HepG2 (cell line): ENCODE data around the gene TNFRSF6B. TPM values are rescaled to one million over a fixed set of nuclear protein-coding genes. Genes with fewer than 3 reads are reported as not detected.

Experiments used
- ATAC-seq: fragments of 200-7000 bp; cut with Tn5 transposase; 3 replicates; pipeline ENCODE4 v1.9.1; 2020; ENCODE audit warnings: mild to moderate bottlenecking, moderate library complexity
- BruUV-seq: library from RNA; stranded (reverse); fragments of 400-500 nt; replicated peaks from 2 replicates; lab custom pipeline; 2021; lab: Mats Ljungman, UMichigan
- CTCF ChIA-PET: fragments of 300-600 bp; formaldehyde crosslinking; extraction: SDS; loops from one replicate; lab custom pipeline; 2021; ENCODE audit warnings: low total read pairs, inconsistent platforms, low intra/inter-chr PET ratio; lab: Yijun Ruan, JAX
- POLR2A ChIA-PET: fragments of 350-600 bp; sonication (Branson Sonifier 250); formaldehyde crosslinking; loops from one replicate; lab custom pipeline; 2020; ENCODE audit warnings: antibody characterized with exemption, inconsistent platforms; lab: Yijun Ruan, JAX
- DNase-seq: peaks from one replicate; pipeline ENCODE4 v3.0.0-alpha.2; 2015; ENCODE audit warnings: low spot score
- FAIRE-seq: peaks from 3 replicates; lab custom pipeline; 2011; peaks lifted over from hg19 to GRCh38; lab: Jason Lieb, UNC
- H2AFZ ChIP-seq: one replicate; pipeline ENCODE4 v1.6.1; 2011; ENCODE audit warnings: low read length, inconsistent platforms
- H3K27ac ChIP-seq: fragments of 300-600 bp; 3 replicates; pipeline ENCODE4 v1.8.0; 2011; ENCODE audit warnings: mixed run types, mild to moderate bottlenecking, mixed read lengths, low read length, inconsistent platforms; ENCODE audit not compliant: insufficient read depth; ENCODE audit errors: extremely low read length
- H3K27me3 ChIP-seq, 2 experiments: fragments of 200-600 bp in 1 of 2; 2 replicates in 1 of 2; 3 replicates in 1 of 2; pipeline versions ENCODE4 v1.6.0 to v1.8.0; 2011; ENCODE audit warnings: low read length in 2 of 2, mild to moderate bottlenecking in 2 of 2, moderate library complexity in 2 of 2, inconsistent platforms in 1 of 2; ENCODE audit not compliant: insufficient read depth in 2 of 2, control insufficient read depth in 1 of 2
- H3K36me3 ChIP-seq, 2 experiments: fragments of 200-600 bp in 1 of 2; replicated peaks in 1 of 2; 2 replicates in 1 of 2; 3 replicates in 1 of 2; pipeline versions ENCODE4 v1.5.1 to v1.8.0; 2011; ENCODE audit warnings: low read length in 2 of 2, inconsistent platforms in 1 of 2; ENCODE audit not compliant: insufficient read depth in 2 of 2, control insufficient read depth in 1 of 2
- H3K4me1 ChIP-seq: 2 replicates; pipeline ENCODE4 v1.5.1; 2012; ENCODE audit warnings: low read length, inconsistent platforms; ENCODE audit not compliant: insufficient read depth
- H3K4me2 ChIP-seq: 2 replicates; pipeline ENCODE4 v1.6.0; 2011; ENCODE audit warnings: low read depth, low read length, inconsistent platforms
- H3K4me3 ChIP-seq, 3 experiments: fragments of 200-600 bp in 1 of 3; sonication (generic), shearing (Covaris generic) in 1 of 3; replicated peaks in 1 of 3; 2 replicates each; pipeline ENCODE4 v1.5.1; 2011 to 2016; ENCODE audit warnings: low read length in 3 of 3, inconsistent platforms in 2 of 3, low read depth in 2 of 3, mild to moderate bottlenecking in 2 of 3, control low read depth in 1 of 3, mixed read lengths in 1 of 3; ENCODE audit not compliant: insufficient read depth in 1 of 3
- H3K79me2 ChIP-seq: one replicate; pipeline ENCODE4 v1.6.1; 2011; ENCODE audit warnings: low read length, inconsistent platforms; ENCODE audit not compliant: insufficient read depth
- H3K9ac ChIP-seq: 2 replicates; pipeline ENCODE4 v1.6.0; 2011; ENCODE audit warnings: mild to moderate bottlenecking, low read depth, low read length, inconsistent platforms; ENCODE audit not compliant: insufficient read depth
- H3K9me3 ChIP-seq: 2 replicates; pipeline ENCODE4 v1.5.1; 2012; ENCODE audit warnings: mild to moderate bottlenecking, low read length
- H4K20me1 ChIP-seq: 2 replicates; pipeline ENCODE4 v1.6.0; 2011; ENCODE audit warnings: inconsistent platforms, mild to moderate bottlenecking, low read length, moderate library complexity; ENCODE audit not compliant: insufficient read depth
- JARID2 ChIP-seq: sonication (generic); formaldehyde crosslinking; IDR thresholded peaks from 2 replicates; pipeline ENCODE4 v1.8.1; 2023; ENCODE audit warnings: missing genetic modification reagents, inconsistent platforms; ENCODE audit not compliant: insufficient replicate concordance
- KMT2A ChIP-seq: sonication (generic); formaldehyde crosslinking; IDR thresholded peaks from 2 replicates; pipeline ENCODE4 v1.4.0; 2020; ENCODE audit warnings: missing genetic modification reagents
- MYNN ChIP-seq: sonication (generic); formaldehyde crosslinking; IDR thresholded peaks from 2 replicates; pipeline ENCODE4 v1.4.0; 2020; ENCODE audit warnings: mild to moderate bottlenecking, low read depth, missing genetic modification reagents
- PPARG ChIP-seq: conservative IDR thresholded peaks from 2 replicates; pipeline ENCODE4 v1.6.1; 2016; ENCODE audit warnings: missing biosample characterization, missing genetic modification reagents
- SIN3A ChIP-seq: IDR thresholded peaks from 2 replicates; pipeline ENCODE4 v1.6.1; 2011; ENCODE audit warnings: low read depth, mild to moderate bottlenecking, control low read depth, low read length, borderline replicate concordance
- STAG1 ChIP-seq: sonication (generic); formaldehyde crosslinking; IDR thresholded peaks from 2 replicates; pipeline ENCODE4 v1.4.0; 2020; ENCODE audit warnings: missing genetic modification reagents
- TCF7 ChIP-seq: sonication (generic); IDR thresholded peaks from 2 replicates; pipeline ENCODE4 v1.6.1; 2016; ENCODE audit warnings: antibody characterized with exemption, low read depth
- ZNF10 ChIP-seq: sonication (generic); formaldehyde crosslinking; IDR thresholded peaks from 2 replicates; pipeline ENCODE4 v1.4.0; 2020; ENCODE audit warnings: mild to moderate bottlenecking, low read depth, missing genetic modification reagents, borderline replicate concordance
- ZNF446 ChIP-seq: sonication (generic); formaldehyde crosslinking; IDR thresholded peaks from 2 replicates; pipeline ENCODE4 v1.5.0; 2020; ENCODE audit warnings: mild to moderate bottlenecking, missing genetic modification reagents
- ZNF496 ChIP-seq: sonication (generic); formaldehyde crosslinking; IDR thresholded peaks from 2 replicates; pipeline ENCODE4 v1.8.1; 2023; ENCODE audit warnings: mild to moderate bottlenecking, moderate library complexity, missing genetic modification reagents; ENCODE audit not compliant: insufficient replicate concordance
- WGBS: methylation state at CpG from one replicate; pipeline ENCODE4 v1.1.6; 2017; ENCODE audit warnings: low lambda C conversion rate; 5-methylcytosine and 5-hydroxymethylcytosine counted together
- in situ Hi-C: cut with HindIII; loops from 2 replicates; pipeline ENCODE4 v1.10.0; 2017; ENCODE audit warnings: low pct_unique_long_range_greater_than_20kb; ENCODE audit not compliant: extremely low pct_ligation_motif_present
- intact Hi-C: fragments of 100-400 bp; cut with micrococcal nuclease; formaldehyde crosslinking; loops from one replicate; pipeline ENCODE4 v1.10.0; 2022; ENCODE audit not compliant: unreplicated experiment
- polyA plus RNA-seq, 8 experiments: library from polyadenylated mRNA; depleted of rRNA in 3 of 8; stranded (reverse) in 7 of 8; unstranded in 1 of 8; fragments of >200 nt; fragmentation: Illumina TruSeq in 4 of 8; extraction: Trizol in 4 of 8; gene quantifications; 2 replicates each; pipeline versions ENCODE4 v1.2.1 to v1.2.3, GENCODE V29; 2011 to 2016; ENCODE audit warnings: low read depth in 4 of 8, missing spikeins in 1 of 8, mixed read lengths in 1 of 8; ENCODE audit not compliant: insufficient read depth in 1 of 8
- total RNA-seq, 5 experiments: library from RNA; depleted of rRNA; stranded (reverse); fragments of >200 nt; fragmentation: Illumina TruSeq; extraction: Trizol; gene quantifications; 2 replicates each; pipeline ENCODE4 v1.2.3, GENCODE V29; 2016; ENCODE audit warnings: low read depth in 1 of 5
- TF ChIP-seq, protein P1 (sequence below): conservative IDR thresholded peaks from 2 replicates; pipeline ENCODE4 v1.6.1; 2018; ENCODE audit warnings: missing genetic modification reagents
- TF ChIP-seq, protein P2 (sequence below): IDR thresholded peaks from 2 replicates; pipeline ENCODE4 v1.6.1; 2012; ENCODE audit warnings: low read length, improper control_type of control experiment
- TF ChIP-seq, protein P3 (sequence below): sonication (generic); formaldehyde crosslinking; IDR thresholded peaks from 2 replicates; pipeline ENCODE4 v1.8.0; 2023; ENCODE audit warnings: mild to moderate bottlenecking, missing genetic modification reagents

Gene TNFRSF6B
- total and polyA plus RNA-seq, 2 of the 13 experiments (the other 11 are each of a cell fraction or from before 2014, with no cell fraction given): 0.24 TPM; not detected in 1

DNA sequence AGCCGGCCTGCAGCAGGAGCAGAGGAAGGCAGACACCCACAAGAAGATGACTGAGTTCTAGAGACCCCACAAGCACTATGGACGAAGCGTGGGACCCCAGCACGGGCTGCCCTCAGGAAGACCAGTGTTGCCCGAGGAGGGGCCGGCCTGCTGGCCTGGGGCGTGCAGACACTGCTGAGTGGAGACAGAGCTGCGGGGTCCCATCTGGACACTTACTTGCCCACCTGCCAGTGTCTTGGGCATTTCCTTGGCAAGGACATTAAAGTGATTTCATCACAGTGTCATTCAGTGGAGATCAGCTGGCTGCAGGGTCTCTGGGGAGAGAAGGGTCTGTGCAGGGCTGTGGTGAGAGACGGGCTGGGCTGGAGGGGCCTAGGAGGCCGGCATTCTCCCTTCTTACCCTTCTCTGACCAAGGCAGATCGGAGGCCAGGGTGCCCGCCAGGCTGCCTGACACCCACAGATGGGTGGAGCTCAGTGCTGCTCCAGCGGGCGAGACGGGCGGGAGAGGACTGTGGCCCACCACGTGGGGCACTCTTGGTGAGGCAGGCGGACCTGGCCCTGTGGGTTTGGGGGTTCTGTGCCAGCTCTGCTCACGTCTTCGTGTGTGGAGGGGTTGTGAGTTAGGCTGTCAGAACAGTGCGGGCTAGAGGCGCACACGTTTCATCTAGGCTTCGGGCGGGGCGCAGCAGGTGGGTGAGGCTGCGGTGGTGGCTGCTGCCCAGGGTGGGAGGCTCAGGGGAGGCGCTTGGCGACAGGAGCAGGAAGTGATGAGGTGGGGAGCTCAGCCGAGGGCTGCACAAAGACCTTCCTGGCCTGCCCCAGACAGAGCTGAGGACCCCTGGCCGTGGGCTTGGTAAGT, 39.6 kb downstream of the TNFRSF6B start, which contains the start of gene LIME1 (continued):
- TF ChIP-seq, protein P1, sequence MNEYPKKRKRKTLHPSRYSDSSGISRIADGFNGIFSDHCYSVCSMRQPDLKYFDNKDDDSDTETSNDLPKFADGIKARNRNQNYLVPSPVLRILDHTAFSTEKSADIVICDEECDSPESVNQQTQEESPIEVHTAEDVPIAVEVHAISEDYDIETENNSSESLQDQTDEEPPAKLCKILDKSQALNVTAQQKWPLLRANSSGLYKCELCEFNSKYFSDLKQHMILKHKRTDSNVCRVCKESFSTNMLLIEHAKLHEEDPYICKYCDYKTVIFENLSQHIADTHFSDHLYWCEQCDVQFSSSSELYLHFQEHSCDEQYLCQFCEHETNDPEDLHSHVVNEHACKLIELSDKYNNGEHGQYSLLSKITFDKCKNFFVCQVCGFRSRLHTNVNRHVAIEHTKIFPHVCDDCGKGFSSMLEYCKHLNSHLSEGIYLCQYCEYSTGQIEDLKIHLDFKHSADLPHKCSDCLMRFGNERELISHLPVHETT: no peak
- TF ChIP-seq, all 625 proteins: peak for 46

DNA sequence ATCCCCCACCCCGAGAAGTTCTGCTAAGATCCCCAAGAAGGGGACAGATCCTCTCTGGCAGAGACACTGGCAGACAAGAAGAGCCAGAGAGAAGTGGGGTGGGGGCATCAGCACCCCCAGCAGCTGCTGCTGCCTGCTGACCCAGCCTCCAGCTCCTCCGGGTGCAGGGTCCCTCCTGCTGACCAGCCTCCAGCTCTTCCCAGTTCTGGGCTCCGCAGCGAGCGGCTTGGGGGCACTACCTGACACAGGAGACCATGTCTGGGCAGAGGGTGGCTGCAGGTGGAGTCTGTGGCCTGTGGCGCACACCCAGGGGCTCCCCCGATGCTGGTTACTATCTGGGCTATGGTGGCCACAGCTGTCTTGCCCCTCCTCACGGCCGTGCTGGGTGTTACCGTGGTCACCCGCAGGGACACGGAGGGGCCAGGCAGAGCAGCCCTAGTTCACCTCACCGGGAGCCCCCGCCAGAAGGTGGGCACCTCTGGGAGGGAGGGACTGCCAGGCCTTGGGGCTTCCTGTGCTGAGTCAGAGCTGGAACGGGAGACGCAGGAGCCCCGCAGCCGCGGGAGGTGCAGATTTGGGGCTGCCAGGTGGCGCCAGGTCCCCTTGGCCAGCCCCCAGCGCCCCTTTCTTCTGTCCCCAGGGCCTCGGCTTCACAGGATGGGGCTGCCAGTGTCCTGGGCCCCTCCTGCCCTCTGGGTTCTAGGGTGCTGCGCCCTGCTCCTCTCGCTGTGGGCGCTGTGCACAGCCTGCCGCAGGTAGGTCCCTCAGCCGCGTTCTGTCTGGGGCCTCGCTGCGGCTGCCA, 40.6 kb downstream of the TNFRSF6B start:
- H3K9me3 ChIP-seq: no peaks in the 10 kb centered on the region
- peak overlapping the region; percentile 90 for H3K4me2 ChIP-seq
- H3K36me3 ChIP-seq: peaks cover 27 to 35% of the 10 kb centered on the region in 2 experiments
- WGBS: 30% methylated on average over 15 of the region's 30 CpGs
- intact Hi-C loops (loop anchor here (5.0 kb wide), 1 partner anchor 200 kb away; the partner anchor contains the start of gene PTK6), in situ Hi-C loops (no loop called here)
- peak overlapping the region; percentile 46 to 93 (median 85); a peak in 5 of 6 replicates for H3K4me3 ChIP-seq
- H3K27me3 ChIP-seq: no peaks in the 10 kb centered on the region
- FAIRE-seq (no peak), DNase-seq (peak; percentile 60), ATAC-seq (peak; percentile 34)
- TSS peak; percentile 37 for BruUV-seq
- H3K27ac ChIP-seq: peak overlapping the region; percentile 93
- no peaks in the 10 kb centered on the region for H4K20me1 ChIP-seq
- H3K4me1 ChIP-seq: peaks cover 51% of the 10 kb centered on the region
- H3K79me2 ChIP-seq: peaks cover 35% of the 10 kb centered on the region
- no peak overlapping the region for H2AFZ ChIP-seq
- peak overlapping the region; percentile 72 for H3K9ac ChIP-seq
- ChIA-PET POLR2A (interaction anchor here (0.5 to 7.3 kb wide), 23 partner anchors 10 to 299 kb away, joined by 3 to 190 read pairs (median 4); partner anchors contain the start of genes ARFRP1, C20orf204, GMEB2 and SAMD10), CTCF (interaction anchor here (2.5 kb wide), 1 partner anchor 30 kb away, joined by 8 read pairs; the partner anchor contains the start of genes ARFRP1 and ZGPAT)
- TF ChIP-seq, protein P2, sequence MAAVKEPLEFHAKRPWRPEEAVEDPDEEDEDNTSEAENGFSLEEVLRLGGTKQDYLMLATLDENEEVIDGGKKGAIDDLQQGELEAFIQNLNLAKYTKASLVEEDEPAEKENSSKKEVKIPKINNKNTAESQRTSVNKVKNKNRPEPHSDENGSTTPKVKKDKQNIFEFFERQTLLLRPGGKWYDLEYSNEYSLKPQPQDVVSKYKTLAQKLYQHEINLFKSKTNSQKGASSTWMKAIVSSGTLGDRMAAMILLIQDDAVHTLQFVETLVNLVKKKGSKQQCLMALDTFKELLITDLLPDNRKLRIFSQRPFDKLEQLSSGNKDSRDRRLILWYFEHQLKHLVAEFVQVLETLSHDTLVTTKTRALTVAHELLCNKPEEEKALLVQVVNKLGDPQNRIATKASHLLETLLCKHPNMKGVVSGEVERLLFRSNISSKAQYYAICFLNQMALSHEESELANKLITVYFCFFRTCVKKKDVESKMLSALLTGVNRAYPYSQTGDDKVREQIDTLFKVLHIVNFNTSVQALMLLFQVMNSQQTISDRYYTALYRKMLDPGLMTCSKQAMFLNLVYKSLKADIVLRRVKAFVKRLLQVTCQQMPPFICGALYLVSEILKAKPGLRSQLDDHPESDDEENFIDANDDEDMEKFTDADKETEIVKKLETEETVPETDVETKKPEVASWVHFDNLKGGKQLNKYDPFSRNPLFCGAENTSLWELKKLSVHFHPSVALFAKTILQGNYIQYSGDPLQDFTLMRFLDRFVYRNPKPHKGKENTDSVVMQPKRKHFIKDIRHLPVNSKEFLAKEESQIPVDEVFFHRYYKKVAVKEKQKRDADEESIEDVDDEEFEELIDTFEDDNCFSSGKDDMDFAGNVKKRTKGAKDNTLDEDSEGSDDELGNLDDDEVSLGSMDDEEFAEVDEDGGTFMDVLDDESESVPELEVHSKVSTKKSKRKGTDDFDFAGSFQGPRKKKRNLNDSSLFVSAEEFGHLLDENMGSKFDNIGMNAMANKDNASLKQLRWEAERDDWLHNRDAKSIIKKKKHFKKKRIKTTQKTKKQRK: no peak
- no peak for TF ChIP-seq ZNF446 (CRISPR knock-in tag)
- TF ChIP-seq TCF7: no peak
- TF ChIP-seq ZNF496 (CRISPR knock-in tag): no peak
- TF ChIP-seq, protein P3, sequence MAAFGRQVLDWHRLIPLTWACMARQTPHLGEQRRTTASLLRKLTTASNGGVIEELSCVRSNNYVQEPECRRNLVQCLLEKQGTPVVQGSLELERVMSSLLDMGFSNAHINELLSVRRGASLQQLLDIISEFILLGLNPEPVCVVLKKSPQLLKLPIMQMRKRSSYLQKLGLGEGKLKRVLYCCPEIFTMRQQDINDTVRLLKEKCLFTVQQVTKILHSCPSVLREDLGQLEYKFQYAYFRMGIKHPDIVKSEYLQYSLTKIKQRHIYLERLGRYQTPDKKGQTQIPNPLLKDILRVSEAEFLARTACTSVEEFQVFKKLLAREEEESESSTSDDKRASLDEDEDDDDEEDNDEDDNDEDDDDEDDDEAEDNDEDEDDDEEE (CRISPR knock-in tag): no peak
- TF ChIP-seq MYNN (CRISPR knock-in tag): 0 out of 2 replicates have a peak, but pooled peaks have one; percentile 53
- TF ChIP-seq JARID2 (CRISPR knock-in tag): no peak
- TF ChIP-seq SIN3A: peak; percentile 34; the same call in 1 of the 2 replicates
- TF ChIP-seq STAG1 (CRISPR knock-in tag): peak; percentile 18; the same call in 1 of the 2 replicates
- no peak for TF ChIP-seq PPARG (CRISPR knock-in tag)
- TF ChIP-seq ZNF10 (CRISPR knock-in tag): no peak; the same call in 1 of the 2 replicates
- no peak; the same call in none of the 2 replicates for TF ChIP-seq KMT2A (CRISPR knock-in tag)
